NT2/D1 (cell line): ENCODE results near the gene SLIT3.

Experiments
- DNase-seq: peaks from one replicate; pipeline ENCODE4 v3.0.0-alpha.2; 2011; ENCODE audit warnings: low read depth, low spot score
- H3K27me3 ChIP-seq: 2 replicates; pipeline ENCODE4 v1.6.0; 2011; ENCODE audit warnings: mild to moderate bottlenecking; ENCODE audit not compliant: insufficient read length, insufficient read depth
- H3K36me3 ChIP-seq: 2 replicates; pipeline ENCODE4 v1.6.1; 2011; ENCODE audit warnings: mild to moderate bottlenecking, low read length, mixed read lengths; ENCODE audit not compliant: insufficient read depth, insufficient read length
- H3K4me1 ChIP-seq: 2 replicates; pipeline ENCODE4 v1.5.1; 2011; ENCODE audit not compliant: insufficient read depth, insufficient read length
- H3K4me3 ChIP-seq: 2 replicates; pipeline ENCODE4 v1.5.1; 2011; ENCODE audit warnings: low read depth; ENCODE audit not compliant: insufficient read length
- H3K9ac ChIP-seq: 2 replicates; pipeline ENCODE4 v1.6.0; 2011; ENCODE audit warnings: low read depth; ENCODE audit not compliant: insufficient read length
- H3K9me3 ChIP-seq: 2 replicates; pipeline ENCODE4 v1.5.1; 2011; ENCODE audit warnings: mild to moderate bottlenecking, low read length; ENCODE audit not compliant: insufficient read depth
- SUZ12 ChIP-seq: IDR thresholded peaks from 2 replicates; pipeline ENCODE4 v1.6.1; 2011; ENCODE audit not compliant: insufficient read length, insufficient read depth; ENCODE audit errors: extremely low read depth
- YY1 ChIP-seq: IDR thresholded peaks from 2 replicates; pipeline ENCODE4 v1.6.1; 2011; ENCODE audit not compliant: insufficient read length, insufficient read depth
- ZNF274 ChIP-seq: IDR thresholded peaks from 2 replicates; pipeline ENCODE4 v1.6.1; 2011; ENCODE audit warnings: mild to moderate bottlenecking, low read depth, low read length

Gene SLIT3

GRCh38 chr5:168899673-168900072 lies 401.3 kb downstream of the SLIT3 start:
- Histone ChIP-seq H3K9ac (no peak overlapping the region), H3K27me3 (no peaks in the 10 kb centered on the region), H3K9me3 (no peaks in the 10 kb centered on the region), H3K36me3 (no peaks in the 10 kb centered on the region), H3K4me3 (no peak overlapping the region), H3K4me1 (no peaks in the 10 kb centered on the region)
- TF ChIP-seq ZNF274 = no peak
- no peak for TF ChIP-seq YY1
- TF ChIP-seq SUZ12 = no peak
- no peak for DNase-seq

DNA sequence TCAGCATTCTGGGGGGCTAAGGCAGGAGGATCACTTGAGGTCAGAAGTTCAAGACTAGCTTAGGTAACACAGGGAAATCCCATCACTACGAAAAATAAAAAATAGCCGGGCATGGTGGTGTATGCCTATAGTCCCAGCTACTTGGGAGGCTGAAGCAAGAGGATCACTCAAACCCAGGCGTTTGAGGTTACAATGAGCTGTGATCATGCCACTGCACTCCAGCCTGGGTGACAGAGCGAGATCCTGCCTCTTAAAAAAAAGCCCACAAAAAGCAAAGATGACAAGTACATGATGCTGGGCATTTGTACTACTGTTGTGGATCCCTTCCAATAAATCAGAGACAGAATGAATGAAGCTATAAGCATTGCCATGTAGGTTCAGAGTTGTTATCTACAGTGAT lies 401.7 kb downstream of the SLIT3 start:
- no peaks in the 10 kb centered on the region for H3K9me3 ChIP-seq
- no peaks in the 10 kb centered on the region for H3K27me3 ChIP-seq
- no peak overlapping the region for H3K4me3 ChIP-seq
- no peak overlapping the region for H3K9ac ChIP-seq
- no peak for DNase-seq
- TF ChIP-seq YY1 = no peak
- no peak for TF ChIP-seq SUZ12
- TF ChIP-seq ZNF274 = no peak
- no peaks in the 10 kb centered on the region for H3K36me3 ChIP-seq
- H3K4me1 ChIP-seq = no peaks in the 10 kb centered on the region

DNA sequence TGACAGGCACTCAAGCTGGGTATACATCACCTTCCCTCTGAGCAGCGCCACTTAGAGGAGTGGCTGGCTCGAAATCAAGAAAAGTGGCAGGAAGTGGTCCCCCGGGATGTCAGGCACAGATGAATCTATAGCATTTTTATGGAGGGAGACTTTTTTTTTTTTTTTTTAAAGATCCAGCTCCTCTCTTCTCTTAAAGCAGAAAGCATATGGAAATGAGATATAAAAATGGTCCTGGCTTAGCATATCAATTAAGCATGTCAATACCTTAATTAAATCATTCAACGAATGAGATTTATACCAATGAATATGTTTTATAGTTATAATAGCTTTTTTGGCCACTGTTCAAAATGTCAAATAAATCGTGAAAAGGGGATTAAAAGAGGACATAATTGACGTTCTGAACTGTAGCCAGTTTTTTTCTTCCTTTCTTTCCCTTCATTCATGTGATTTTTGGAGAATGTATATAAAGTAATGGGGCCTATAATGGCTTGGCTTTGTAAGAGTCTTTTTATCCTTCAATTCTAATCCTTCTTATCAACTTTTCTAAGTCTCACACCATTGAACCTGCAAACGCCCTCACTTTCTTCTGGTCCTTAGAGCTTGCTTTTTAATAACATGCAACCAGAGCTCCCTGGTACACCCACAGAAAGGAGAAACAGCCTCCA lies 402.6 kb downstream of the SLIT3 start:
- Histone ChIP-seq H3K4me3 (no peak overlapping the region), H3K4me1 (no peaks in the 10 kb centered on the region), H3K9ac (no peak overlapping the region), H3K36me3 (no peaks in the 10 kb centered on the region), H3K27me3 (no peaks in the 10 kb centered on the region), H3K9me3 (no peaks in the 10 kb centered on the region)
- TF ChIP-seq SUZ12 (no peak), ZNF274 (no peak), YY1 (no peak)
- no peak for DNase-seq

DNA sequence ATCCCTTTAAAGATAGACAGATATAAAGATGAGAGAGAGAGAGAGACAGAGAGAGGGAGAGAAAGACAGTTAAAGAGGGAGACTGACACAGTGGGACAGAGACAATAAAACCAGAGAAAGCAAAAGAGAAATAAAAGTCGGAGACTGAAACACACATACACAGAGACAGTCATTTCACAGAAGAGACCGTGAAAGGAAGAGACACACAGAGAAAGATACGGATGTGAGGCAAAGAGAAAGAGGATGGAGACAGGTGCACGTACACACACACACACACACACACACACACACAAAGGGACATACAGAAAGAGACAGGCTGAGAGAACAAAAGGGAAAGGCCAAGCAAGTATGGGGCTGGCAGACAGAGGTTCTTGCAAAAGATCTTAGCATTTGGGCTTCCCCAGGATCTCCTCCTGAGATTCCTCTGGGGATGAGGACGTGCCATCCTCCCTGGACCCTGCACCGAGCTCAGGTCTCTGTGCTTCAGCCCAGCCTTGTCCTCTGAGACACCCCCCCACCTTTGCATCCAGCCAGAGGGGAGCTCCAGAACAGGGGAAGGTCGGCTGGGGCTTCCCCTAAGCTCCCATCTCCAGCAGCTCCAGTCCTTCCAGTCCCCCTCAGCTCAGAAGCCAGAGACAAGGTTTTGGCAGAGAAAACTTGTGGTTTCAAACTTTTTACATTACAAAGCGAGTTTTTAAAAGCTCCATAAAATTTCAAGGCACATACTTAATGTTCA lies 403.4 kb downstream of the SLIT3 start:
- no peaks in the 10 kb centered on the region for H3K9me3 ChIP-seq
- H3K36me3 ChIP-seq = no peaks in the 10 kb centered on the region
- no peak for TF ChIP-seq ZNF274
- TF ChIP-seq YY1 = no peak
- TF ChIP-seq SUZ12 = no peak
- H3K27me3 ChIP-seq = no peaks in the 10 kb centered on the region
- no peak overlapping the region for H3K4me3 ChIP-seq
- H3K9ac ChIP-seq = no peak overlapping the region
- H3K4me1 ChIP-seq = no peaks in the 10 kb centered on the region
- no peak for DNase-seq

DNA sequence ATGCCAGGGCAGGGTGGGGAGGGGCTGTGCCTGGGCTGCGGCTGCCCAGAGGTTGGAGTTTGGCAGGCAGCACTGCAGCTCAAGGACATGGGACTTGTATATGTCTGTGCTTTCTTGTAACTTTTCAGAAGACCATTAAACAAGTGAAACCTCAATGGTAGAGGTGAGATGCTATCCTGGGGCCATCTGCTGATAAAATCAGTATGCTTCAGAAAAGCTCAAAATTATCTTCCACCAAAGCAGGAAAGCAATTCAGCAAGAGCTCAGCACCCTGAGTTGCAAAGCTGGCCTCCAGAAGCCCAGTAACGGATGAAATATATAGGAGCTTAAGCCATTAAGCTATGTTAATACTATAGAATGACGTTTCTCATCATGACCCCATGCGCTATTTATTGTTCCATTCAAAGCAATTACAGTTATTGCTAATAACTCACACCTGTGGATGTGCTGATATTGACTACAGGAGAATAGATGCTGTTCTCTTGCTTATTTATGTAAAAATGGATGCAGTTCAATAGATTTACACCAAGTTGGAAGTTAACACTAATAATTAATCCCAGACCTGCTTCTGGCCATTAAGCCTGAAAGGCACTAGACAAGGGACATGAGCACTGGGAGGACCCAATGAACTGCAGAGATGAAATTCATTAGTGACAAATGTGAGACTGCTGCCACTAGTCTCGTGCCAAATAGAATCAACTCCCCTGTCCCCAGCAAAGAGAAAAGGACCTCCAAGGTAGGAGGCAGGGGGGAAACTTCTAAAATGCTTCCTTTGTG lies 405.5 kb downstream of the SLIT3 start:
- H3K36me3 ChIP-seq = no peaks in the 10 kb centered on the region
- H3K9me3 ChIP-seq = no peaks in the 10 kb centered on the region
- no peaks in the 10 kb centered on the region for H3K4me1 ChIP-seq
- no peak overlapping the region for H3K9ac ChIP-seq
- TF ChIP-seq ZNF274 = no peak
- TF ChIP-seq SUZ12 = no peak
- TF ChIP-seq YY1 = no peak
- no peak for DNase-seq
- H3K4me3 ChIP-seq = no peak overlapping the region
- H3K27me3 ChIP-seq = no peaks in the 10 kb centered on the region

GRCh38 chr5:168893283-168893682 lies 407.7 kb downstream of the SLIT3 start:
- TF ChIP-seq SUZ12 = no peak
- no peak for TF ChIP-seq YY1
- TF ChIP-seq ZNF274 = no peak
- no peaks in the 10 kb centered on the region for H3K4me1 ChIP-seq
- no peaks in the 10 kb centered on the region for H3K36me3 ChIP-seq
- H3K9ac ChIP-seq = no peak overlapping the region
- H3K4me3 ChIP-seq = no peak overlapping the region
- DNase-seq = no peak
- H3K9me3 ChIP-seq = no peaks in the 10 kb centered on the region
- H3K27me3 ChIP-seq = no peaks in the 10 kb centered on the region
